Muscle of leg (tissue), 11 donors: Measurements from ENCODE around the gene OLFML2A. TPM values are rescaled to one million over a fixed set of nuclear protein-coding genes. Genes with fewer than 3 reads are reported as not detected.

Source experiments
- DNase-seq: peaks from one replicate; pipeline ENCODE4 v3.0.0; 2013
- H3K27ac ChIP-seq: one replicate; pipeline ENCODE4 v1.5.1; 2013; ENCODE audit warnings: mild to moderate bottlenecking, low read length, control low read depth
- H3K27me3 ChIP-seq: one replicate; pipeline ENCODE4 v1.6.1; 2013; ENCODE audit warnings: low read length; ENCODE audit not compliant: control insufficient read depth, insufficient read depth
- H3K36me3 ChIP-seq: one replicate; pipeline ENCODE4 v1.6.1; 2013; ENCODE audit warnings: low read length; ENCODE audit not compliant: control insufficient read depth, insufficient read depth
- H3K4me1 ChIP-seq: one replicate; pipeline ENCODE4 v1.6.1; 2013; ENCODE audit warnings: low read length; ENCODE audit not compliant: control insufficient read depth, insufficient read depth
- H3K4me3 ChIP-seq: one replicate; pipeline ENCODE4 v1.5.1; 2013; ENCODE audit warnings: low read length, control low read depth
- H3K9me3 ChIP-seq: replicated peaks from 2 replicates; pipeline ENCODE4 v1.6.1; 2013; ENCODE audit warnings: low read depth, low read length; ENCODE audit not compliant: control insufficient read depth
- WGBS: methylation state at CpG from one replicate; pipeline ENCODE4 v1.1.5; 2013; ENCODE audit warnings: missing lambda C conversion rate; ENCODE audit not compliant: insufficient coverage; 5-methylcytosine and 5-hydroxymethylcytosine counted together
- polyA plus RNA-seq, 8 donors: library from polyadenylated mRNA; unstranded; fragments of 120-200 nt; gene quantifications; one replicate each; pipeline versions ENCODE4 v1.2.1 to v1.2.3, GENCODE V29; 2013; ENCODE audit warnings: inconsistent platforms in 1 of 8, low replicate concordance in 1 of 8; ENCODE audit not compliant: insufficient read length in 8 of 8, insufficient read depth in 1 of 8
- total RNA-seq: library from RNA; stranded (reverse); fragments of 120-200 nt; gene quantifications from one replicate; pipeline ENCODE4 v1.2.4, GENCODE V29; 2013

The OLFML2A gene
- total and polyA plus RNA-seq, 9 donors: 100 to 176 (median 142) TPM

- DNase-seq: peak; percentile 75
- Histone ChIP-seq H3K4me3 (no peak overlapping the region), H3K27me3 (no peaks in the 10 kb centered on the region), H3K4me1 (peaks cover 52% of the 10 kb centered on the region), H3K9me3 (no peaks in the 10 kb centered on the region), H3K36me3 (peaks cover 52% of the 10 kb centered on the region), H3K27ac (peak overlapping the region; percentile 71)
- WGBS: 30% methylated on average over 1 of the region's 4 CpGs
Observed at GRCh38 chr9:124805186-124805585, 28.3 kb downstream of the OLFML2A start.

- Histone ChIP-seq H3K9me3 (no peaks in the 10 kb centered on the region), H3K4me3 (no peak overlapping the region), H3K27ac (no peak overlapping the region), H3K36me3 (peaks cover 50% of the 10 kb centered on the region), H3K27me3 (no peaks in the 10 kb centered on the region), H3K4me1 (peaks cover 51% of the 10 kb centered on the region)
- no peak for DNase-seq
- 89% methylated on average over 12 of the region's 12 CpGs for WGBS
Observed at GRCh38 chr9:124808246-124808956, 31.5 kb downstream of the OLFML2A start.

GRCh38 chr9:124809211-124809610, 32.3 kb downstream of the OLFML2A start:
- Histone ChIP-seq H3K4me1 (peaks cover 52% of the 10 kb centered on the region), H3K27me3 (no peaks in the 10 kb centered on the region), H3K9me3 (no peaks in the 10 kb centered on the region), H3K36me3 (peaks cover 43% of the 10 kb centered on the region), H3K4me3 (no peak overlapping the region), H3K27ac (peak overlapping the region; percentile 59)
- 88% methylated on average over 6 of the region's 6 CpGs for WGBS
- DNase-seq: no peak

GRCh38 chr9:124809741-124810500, 33.0 kb downstream of the OLFML2A start:
- Histone ChIP-seq H3K4me1 (peaks cover 51% of the 10 kb centered on the region), H3K9me3 (no peaks in the 10 kb centered on the region), H3K27ac (peak overlapping the region; percentile 97), H3K4me3 (no peak overlapping the region), H3K36me3 (peaks cover 41% of the 10 kb centered on the region), H3K27me3 (no peaks in the 10 kb centered on the region)
- no peak for DNase-seq
- WGBS: 96% methylated on average over 59 of the region's 60 CpGs

GRCh38 chr9:124810663-124811355, 33.9 kb downstream of the OLFML2A start:
- Histone ChIP-seq H3K27me3 (no peaks in the 10 kb centered on the region), H3K4me3 (no peak overlapping the region), H3K4me1 (peaks cover 51% of the 10 kb centered on the region), H3K27ac (peak overlapping the region; percentile 97), H3K36me3 (peaks cover 41% of the 10 kb centered on the region), H3K9me3 (no peaks in the 10 kb centered on the region)
- peak; percentile 93 for DNase-seq
- 20% methylated on average over 8 of the region's 12 CpGs for WGBS

- H3K27me3 ChIP-seq: no peaks in the 10 kb centered on the region
- DNase-seq: peak; percentile 93
- no peaks in the 10 kb centered on the region for H3K9me3 ChIP-seq
- peaks cover 37% of the 10 kb centered on the region for H3K36me3 ChIP-seq
- H3K4me3 ChIP-seq: no peak overlapping the region
- peak overlapping the region; percentile 76 for H3K27ac ChIP-seq
- WGBS: 57% methylated on average over 1 of the region's 6 CpGs
- peaks cover 59% of the 10 kb centered on the region for H3K4me1 ChIP-seq
Observed at GRCh38 chr9:124812441-124812876, 35.5 kb downstream of the OLFML2A start.

- Histone ChIP-seq H3K36me3 (peaks cover 31% of the 10 kb centered on the region), H3K27me3 (no peaks in the 10 kb centered on the region), H3K4me3 (no peak overlapping the region), H3K4me1 (peaks cover 55% of the 10 kb centered on the region), H3K9me3 (no peaks in the 10 kb centered on the region), H3K27ac (peak overlapping the region; percentile 76)
- no peak for DNase-seq
- 76% methylated on average over 6 of the region's 7 CpGs for WGBS
Observed at GRCh38 chr9:124813041-124813440, 36.1 kb downstream of the OLFML2A start.

GRCh38 chr9:124813501-124814163, 36.7 kb downstream of the OLFML2A start:
- no peak for DNase-seq
- Histone ChIP-seq H3K36me3 (peaks cover 25% of the 10 kb centered on the region), H3K9me3 (no peaks in the 10 kb centered on the region), H3K27me3 (no peaks in the 10 kb centered on the region), H3K27ac (peak overlapping the region; percentile 76), H3K4me3 (no peak overlapping the region), H3K4me1 (peaks cover 60% of the 10 kb centered on the region)
- 67% methylated on average over 6 of the region's 11 CpGs for WGBS

- no peaks in the 10 kb centered on the region for H3K27me3 ChIP-seq
- peaks cover 21% of the 10 kb centered on the region for H3K36me3 ChIP-seq
- H3K9me3 ChIP-seq: no peaks in the 10 kb centered on the region
- WGBS: 55% methylated on average over 3 of the region's 5 CpGs
- peak overlapping the region; percentile 76 for H3K27ac ChIP-seq
- no peak overlapping the region for H3K4me3 ChIP-seq
- H3K4me1 ChIP-seq: peaks cover 66% of the 10 kb centered on the region
- DNase-seq: no peak
Observed at GRCh38 chr9:124814164-124814535, 37.2 kb downstream of the OLFML2A start.
